Gastrocnemius medialis (tissue), 4 donors: Measurements from ENCODE around the gene DNAJC5G.

Source experiments
- POLR2A ChIP-seq, 2 donors: fragments of 450-650 bp; IDR thresholded peaks; one replicate each; pipeline ENCODE4 v1.6.1; 2017; ENCODE audit warnings: antibody characterized with exemption in 2 of 2, mild to moderate bottlenecking in 2 of 2, moderate library complexity in 2 of 2
- TF ChIP-seq, protein P1 (sequence below), 5 experiments: fragments of 450-650 bp in 3 of 5; fragments of 200-600 bp in 2 of 5; sonication (generic) in 2 of 5; IDR thresholded peaks in 4 of 5; conservative IDR thresholded peaks in 1 of 5; 1 replicate in 4 of 5; 2 replicates in 1 of 5; pipeline ENCODE4 v1.5.1; 2016 to 2019; ENCODE audit warnings: antibody characterized with exemption in 5 of 5, mild to moderate bottlenecking in 3 of 5, moderate library complexity in 3 of 5

DNA sequence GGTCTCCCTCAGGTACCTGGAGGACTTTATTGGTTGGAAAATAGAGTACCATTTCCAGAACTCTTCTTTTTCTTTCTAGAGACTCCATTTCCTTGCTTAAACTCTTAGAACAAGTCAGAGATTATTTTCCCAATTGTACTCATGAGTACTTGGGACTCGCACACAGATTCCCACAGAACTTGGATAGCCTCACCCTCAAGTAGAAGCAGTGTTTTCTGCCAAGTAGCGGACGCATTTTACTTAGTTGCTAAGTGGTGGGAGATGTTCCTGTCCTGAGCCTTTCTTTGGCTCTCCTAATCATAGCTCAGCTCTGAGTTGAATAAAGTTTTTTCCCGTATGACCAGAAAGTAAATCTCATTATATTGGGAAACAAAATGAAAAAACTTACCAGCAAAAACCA, 29.6 kb upstream of the DNAJC5G start:
- TF ChIP-seq, protein P1, sequence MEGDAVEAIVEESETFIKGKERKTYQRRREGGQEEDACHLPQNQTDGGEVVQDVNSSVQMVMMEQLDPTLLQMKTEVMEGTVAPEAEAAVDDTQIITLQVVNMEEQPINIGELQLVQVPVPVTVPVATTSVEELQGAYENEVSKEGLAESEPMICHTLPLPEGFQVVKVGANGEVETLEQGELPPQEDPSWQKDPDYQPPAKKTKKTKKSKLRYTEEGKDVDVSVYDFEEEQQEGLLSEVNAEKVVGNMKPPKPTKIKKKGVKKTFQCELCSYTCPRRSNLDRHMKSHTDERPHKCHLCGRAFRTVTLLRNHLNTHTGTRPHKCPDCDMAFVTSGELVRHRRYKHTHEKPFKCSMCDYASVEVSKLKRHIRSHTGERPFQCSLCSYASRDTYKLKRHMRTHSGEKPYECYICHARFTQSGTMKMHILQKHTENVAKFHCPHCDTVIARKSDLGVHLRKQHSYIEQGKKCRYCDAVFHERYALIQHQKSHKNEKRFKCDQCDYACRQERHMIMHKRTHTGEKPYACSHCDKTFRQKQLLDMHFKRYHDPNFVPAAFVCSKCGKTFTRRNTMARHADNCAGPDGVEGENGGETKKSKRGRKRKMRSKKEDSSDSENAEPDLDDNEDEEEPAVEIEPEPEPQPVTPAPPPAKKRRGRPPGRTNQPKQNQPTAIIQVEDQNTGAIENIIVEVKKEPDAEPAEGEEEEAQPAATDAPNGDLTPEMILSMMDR (IDR thresholded peaks at IDR 0.05 in 4 of 5, conservative IDR thresholded peaks at IDR 0.05 in 1 of 5): no peak
- no peak for TF ChIP-seq POLR2A (IDR thresholded peaks at IDR 0.05)
